A549 (cell line): Measurements from ENCODE around the gene DUT. TPM values are rescaled to one million over a fixed set of nuclear protein-coding genes. Genes with fewer than 3 reads are reported as not detected.

Experiments used
- ATAC-seq, 2 experiments: fragments of 200-7000 bp in 1 of 2; fragments of >200 bp in 1 of 2; cut with Nextera tagmentation in 1 of 2; cut with Tn5 transposase in 1 of 2; 3 replicates each; pipeline versions ENCODE4 v1.8.0 to v1.9.1; 2018 to 2020; ENCODE audit warnings: mild to moderate bottlenecking in 1 of 2, moderate library complexity in 1 of 2
- CTCF ChIA-PET: fragments of 300-600 bp; sonication (Branson Sonifier 250); formaldehyde crosslinking; extraction: SDS; loops from one replicate; lab custom pipeline; 2021; ENCODE audit warnings: antibody characterized with exemption, inconsistent platforms; lab: Yijun Ruan, JAX
- POLR2A ChIA-PET: fragments of 350-600 bp; formaldehyde crosslinking; extraction: SDS; loops from one replicate; lab custom pipeline; 2021; ENCODE audit warnings: antibody characterized with exemption, inconsistent platforms; lab: Yijun Ruan, JAX
- DNase-seq, 2 experiments: peaks; one replicate each; pipeline versions ENCODE4 v3.0.0 to v3.0.0-alpha.2; 2011 to 2016; ENCODE audit warnings: low read depth in 1 of 2, low spot score in 1 of 2
- FAIRE-seq: peaks from 2 replicates; lab custom pipeline; 2011; peaks lifted over from hg19 to GRCh38; lab: Jason Lieb, UNC
- H3K27ac ChIP-seq, 2 experiments: fragments of >200 bp; sonication (Bioruptor Twin); formaldehyde crosslinking; 3 replicates each; pipeline ENCODE4 v1.5.1; 2016 to 2017
- H3K4me1 ChIP-seq: fragments of >200 bp; sonication (Bioruptor Twin); formaldehyde crosslinking; 3 replicates; pipeline ENCODE4 v1.6.1; 2016
- H3K4me2 ChIP-seq: fragments of >200 bp; sonication (Bioruptor Twin); formaldehyde crosslinking; 3 replicates; pipeline ENCODE4 v1.6.1; 2016
- H3K4me3 ChIP-seq: fragments of >200 bp; sonication (Bioruptor Twin); formaldehyde crosslinking; 3 replicates; pipeline ENCODE4 v1.5.1; 2016
- H3K9me3 ChIP-seq: fragments of >200 bp; sonication (Bioruptor Twin); formaldehyde crosslinking; 3 replicates; pipeline ENCODE4 v1.6.1; 2016
- ATOH8 ChIP-seq: fragments of 250-450 bp; sonication (Bioruptor Pico); IDR thresholded peaks from 2 replicates; pipeline ENCODE4 v1.5.0; 2020; ENCODE audit warnings: low read depth, mild to moderate bottlenecking, moderate library complexity
- BCL3 ChIP-seq: fragments of >200 bp; sonication (Bioruptor Twin); formaldehyde crosslinking; IDR thresholded peaks from 3 replicates; pipeline ENCODE4 v1.6.1; 2016
- CBX2 ChIP-seq: fragments of 200-600 bp; sonication (generic); IDR thresholded peaks from 2 replicates; pipeline ENCODE4 v1.6.1; 2016; ENCODE audit warnings: low read depth, mild to moderate bottlenecking, borderline replicate concordance
- E2F6 ChIP-seq: IDR thresholded peaks from 2 replicates; pipeline ENCODE4 v1.6.1; 2012; ENCODE audit warnings: low read depth, borderline replicate concordance
- EP300 ChIP-seq, 2 experiments: fragments of >200 bp; sonication (Bioruptor Twin); formaldehyde crosslinking; IDR thresholded peaks; 2 replicates in 1 of 2; 3 replicates in 1 of 2; pipeline ENCODE4 v1.6.1; 2016 to 2017
- FOXS1 ChIP-seq: fragments of 250-450 bp; sonication (Bioruptor Pico); IDR thresholded peaks from 2 replicates; pipeline ENCODE4 v1.5.0; 2020; ENCODE audit warnings: mild to moderate bottlenecking, moderate library complexity
- GATA3 ChIP-seq: IDR thresholded peaks from 2 replicates; pipeline ENCODE4 v1.6.1; 2012; ENCODE audit warnings: borderline replicate concordance
- HMGXB4 ChIP-seq: fragments of 250-450 bp; sonication (Bioruptor Pico); IDR thresholded peaks from 2 replicates; pipeline ENCODE4 v1.5.0; 2021; ENCODE audit warnings: mild to moderate bottlenecking, moderate library complexity, borderline replicate concordance
- HOXA7 ChIP-seq: fragments of 250-450 bp; sonication (Bioruptor Pico); IDR thresholded peaks from 2 replicates; pipeline ENCODE4 v1.5.0; 2020; ENCODE audit warnings: mild to moderate bottlenecking, moderate library complexity
- HOXB13 ChIP-seq: fragments of 250-450 bp; sonication (Bioruptor Pico); IDR thresholded peaks from 2 replicates; pipeline ENCODE4 v1.5.0; 2020; ENCODE audit warnings: low read depth, mild to moderate bottlenecking, moderate library complexity
- JUN ChIP-seq, 2 experiments: fragments of >200 bp; sonication (Bioruptor Twin); formaldehyde crosslinking; IDR thresholded peaks; 2 replicates in 1 of 2; 3 replicates in 1 of 2; pipeline ENCODE4 v1.6.1; 2016 to 2017
- JUNB ChIP-seq: fragments of >200 bp; sonication (Bioruptor Twin); formaldehyde crosslinking; IDR thresholded peaks from 2 replicates; pipeline ENCODE4 v1.6.1; 2016
- MAFK ChIP-seq: fragments of 450-650 bp; IDR thresholded peaks from 2 replicates; pipeline ENCODE4 v1.6.1; 2014; ENCODE audit not compliant: partially characterized antibody
- MAX ChIP-seq: IDR thresholded peaks from 2 replicates; pipeline ENCODE4 v1.6.1; 2012
- NR3C1 ChIP-seq: fragments of >200 bp; sonication (Bioruptor Twin); formaldehyde crosslinking; IDR thresholded peaks from 3 replicates; pipeline ENCODE4 v1.6.1; 2017
- PHF8 ChIP-seq: fragments of 200-600 bp; sonication (generic); IDR thresholded peaks from 2 replicates; pipeline ENCODE4 v1.6.1; 2016; ENCODE audit warnings: low read depth, mild to moderate bottlenecking, antibody characterized with exemption, moderate library complexity, borderline replicate concordance
- RAD21 ChIP-seq, 2 experiments: fragments of >200 bp in 1 of 2; sonication (Bioruptor Twin) in 1 of 2; formaldehyde crosslinking in 1 of 2; IDR thresholded peaks in 1 of 2; conservative IDR thresholded peaks in 1 of 2; 2 replicates in 1 of 2; 3 replicates in 1 of 2; pipeline ENCODE4 v1.6.1; 2012 to 2018; ENCODE audit warnings: inconsistent platforms in 1 of 2
- RFX5 ChIP-seq: fragments of 450-650 bp; IDR thresholded peaks from 2 replicates; pipeline ENCODE4 v1.7.1; 2014; ENCODE audit warnings: antibody characterized with exemption, mild to moderate bottlenecking, moderate library complexity
- SMC3 ChIP-seq: fragments of >200 bp; sonication (Bioruptor Twin); formaldehyde crosslinking; IDR thresholded peaks from 3 replicates; pipeline ENCODE4 v1.6.1; 2018; ENCODE audit warnings: inconsistent platforms
- SREBF2 ChIP-seq: fragments of 450-650 bp; IDR thresholded peaks from 2 replicates; pipeline ENCODE4 v1.6.1; 2014; ENCODE audit warnings: mild to moderate bottlenecking, moderate library complexity
- TFCP2L1 ChIP-seq: fragments of 250-450 bp; sonication (Bioruptor Pico); IDR thresholded peaks from 2 replicates; pipeline ENCODE4 v1.5.0; 2021; ENCODE audit warnings: mild to moderate bottlenecking
- ZC3H11A ChIP-seq: fragments of 450-650 bp; IDR thresholded peaks from 2 replicates; pipeline ENCODE4 v1.6.1; 2014; ENCODE audit warnings: antibody characterized with exemption, mild to moderate bottlenecking
- ZFP36 ChIP-seq: fragments of 450-650 bp; IDR thresholded peaks from 2 replicates; pipeline ENCODE4 v1.6.1; 2014; ENCODE audit warnings: borderline replicate concordance; ENCODE audit not compliant: partially characterized antibody
- WGBS: methylation state at CpG from one replicate; pipeline ENCODE4 v1.1.6; 2017; ENCODE audit errors: missing lambda C conversion rate; 5-methylcytosine and 5-hydroxymethylcytosine counted together
- polyA plus RNA-seq, 4 experiments: library from polyadenylated mRNA; depleted of rRNA in 3 of 4; stranded (reverse); fragments of >200 nt; fragmentation: RNase III in 1 of 4; extraction: RNeasy Plus Mini Kit Qiagen cat#74134 plus additional on column Dnase treatment in 1 of 4; gene quantifications; 2 replicates in 3 of 4; 3 replicates in 1 of 4; pipeline ENCODE4 v1.2.3, GENCODE V29; 2011 to 2017

Gene DUT
- polyA plus RNA-seq, 2 of the 4 experiments (the other 2 are of a cell fraction): 89.1 to 114 TPM

GRCh38 chr15:48367483-48367882 lies 36.3 kb downstream of the DUT start:
- H3K27ac ChIP-seq: no peak overlapping the region
- no peaks in the 10 kb centered on the region for H3K9me3 ChIP-seq
- no peak for DNase-seq
- TF ChIP-seq NR3C1 (no peak), JUNB (no peak), FOXS1 (CRISPR knock-in tag) (no peak), SMC3 (no peak), BCL3 (no peak), HMGXB4 (CRISPR knock-in tag) (no peak)
- TF ChIP-seq, all 56 proteins: peak for 0
- Histone ChIP-seq H3K4me2 (no peak overlapping the region), H3K4me3 (no peak overlapping the region), H3K4me1 (no peaks in the 10 kb centered on the region)
- ChIA-PET CTCF (no interaction called here), POLR2A (no interaction called here)
- no peak for FAIRE-seq
- WGBS: 31% methylated on average over 3 of the region's 3 CpGs
- ATAC-seq: no peak

GRCh38 chr15:48370460-48370859 lies 39.2 kb downstream of the DUT start:
- FAIRE-seq: no peak
- Histone ChIP-seq H3K4me1 (peaks cover 11% of the 10 kb centered on the region; the same call in 2 of the 3 replicates), H3K27ac (no peak overlapping the region), H3K4me2 (no peak overlapping the region), H3K4me3 (no peak overlapping the region), H3K9me3 (no peaks in the 10 kb centered on the region)
- 63% methylated on average over 3 of the region's 3 CpGs for WGBS
- CTCF ChIA-PET: interaction anchor here (0.7 kb wide), 1 partner anchor 12 kb away, joined by 4 read pairs; no protein-coding TSS in a partner anchor
- POLR2A ChIA-PET: no interaction called here
- no peak for TF ChIP-seq PHF8
- TF ChIP-seq JUNB: no peak
- no peak for TF ChIP-seq HOXB13
- no peak for TF ChIP-seq EP300 (IDR thresholded peaks at IDR 0.05)
- no peak for TF ChIP-seq ATOH8 (CRISPR knock-in tag)
- TF ChIP-seq MAX: no peak
- no peak for TF ChIP-seq JUN (IDR thresholded peaks at IDR 0.05)
- no peak for TF ChIP-seq RFX5
- no peak for TF ChIP-seq CBX2
- TF ChIP-seq ZFP36: no peak
- no peak for TF ChIP-seq ZC3H11A
- no peak for TF ChIP-seq MAFK
- no peak for TF ChIP-seq SMC3
- no peak for TF ChIP-seq RAD21 (conservative IDR thresholded peaks at IDR 0.05 in 1 of 2, IDR thresholded peaks at IDR 0.05 in 1 of 2)
- TF ChIP-seq GATA3: no peak
- TF ChIP-seq HOXA7 (CRISPR knock-in tag): no peak
- TF ChIP-seq E2F6: no peak
- no peak for TF ChIP-seq SREBF2
- TF ChIP-seq TFCP2L1 (CRISPR knock-in tag): no peak
- ATAC-seq: no peak
- no peak for DNase-seq
